Panc1 (cell line): ENCODE data around the gene RPL35.

Experiments
- POLR2AphosphoS5 ChIP-seq: IDR thresholded peaks from 2 replicates; pipeline ENCODE4 v1.6.1; 2012; ENCODE audit warnings: mild to moderate bottlenecking, low read depth, low read length, moderate library complexity
- SIN3A ChIP-seq: IDR thresholded peaks from 2 replicates; pipeline ENCODE4 v1.6.1; 2012; ENCODE audit warnings: low read depth, mild to moderate bottlenecking, low read length, moderate library complexity, borderline replicate concordance; ENCODE audit not compliant: insufficient read depth
- TF ChIP-seq, protein P1 (sequence below): fragments of 450-650 bp; IDR thresholded peaks from 2 replicates; pipeline ENCODE4 v1.5.1; 2017; ENCODE audit warnings: mild to moderate bottlenecking
- TF ChIP-seq, protein P2 (sequence below), 2 experiments: IDR thresholded peaks; 2 replicates each; pipeline ENCODE4 v1.6.1; 2011 to 2012; ENCODE audit warnings: low read depth in 2 of 2, control low read depth in 1 of 2, low read length in 1 of 2, mild to moderate bottlenecking in 1 of 2, moderate library complexity in 1 of 2; ENCODE audit not compliant: insufficient read depth in 1 of 2

DNA sequence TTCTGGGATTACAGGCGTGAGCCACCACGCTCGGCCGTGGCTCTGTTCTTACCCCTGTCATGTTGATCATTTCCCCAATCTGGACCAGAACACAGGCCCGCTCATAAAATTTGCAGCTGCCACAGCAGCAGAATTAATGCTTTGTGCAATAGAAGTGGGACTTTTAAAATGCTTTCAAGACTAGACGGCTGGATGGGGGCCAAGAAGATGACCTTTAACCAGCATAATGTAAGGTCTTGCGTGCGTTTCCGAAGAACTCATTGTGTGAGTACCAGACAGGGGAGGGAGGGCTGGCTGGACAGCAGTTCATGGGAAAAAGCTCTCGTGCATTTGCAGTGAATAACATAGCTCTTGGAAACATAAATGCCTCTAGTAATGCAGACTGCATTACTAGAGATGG is 12.0 kb downstream of the RPL35 start:
- TF ChIP-seq, protein P1, sequence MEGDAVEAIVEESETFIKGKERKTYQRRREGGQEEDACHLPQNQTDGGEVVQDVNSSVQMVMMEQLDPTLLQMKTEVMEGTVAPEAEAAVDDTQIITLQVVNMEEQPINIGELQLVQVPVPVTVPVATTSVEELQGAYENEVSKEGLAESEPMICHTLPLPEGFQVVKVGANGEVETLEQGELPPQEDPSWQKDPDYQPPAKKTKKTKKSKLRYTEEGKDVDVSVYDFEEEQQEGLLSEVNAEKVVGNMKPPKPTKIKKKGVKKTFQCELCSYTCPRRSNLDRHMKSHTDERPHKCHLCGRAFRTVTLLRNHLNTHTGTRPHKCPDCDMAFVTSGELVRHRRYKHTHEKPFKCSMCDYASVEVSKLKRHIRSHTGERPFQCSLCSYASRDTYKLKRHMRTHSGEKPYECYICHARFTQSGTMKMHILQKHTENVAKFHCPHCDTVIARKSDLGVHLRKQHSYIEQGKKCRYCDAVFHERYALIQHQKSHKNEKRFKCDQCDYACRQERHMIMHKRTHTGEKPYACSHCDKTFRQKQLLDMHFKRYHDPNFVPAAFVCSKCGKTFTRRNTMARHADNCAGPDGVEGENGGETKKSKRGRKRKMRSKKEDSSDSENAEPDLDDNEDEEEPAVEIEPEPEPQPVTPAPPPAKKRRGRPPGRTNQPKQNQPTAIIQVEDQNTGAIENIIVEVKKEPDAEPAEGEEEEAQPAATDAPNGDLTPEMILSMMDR = no peak
- TF ChIP-seq, protein P2, sequence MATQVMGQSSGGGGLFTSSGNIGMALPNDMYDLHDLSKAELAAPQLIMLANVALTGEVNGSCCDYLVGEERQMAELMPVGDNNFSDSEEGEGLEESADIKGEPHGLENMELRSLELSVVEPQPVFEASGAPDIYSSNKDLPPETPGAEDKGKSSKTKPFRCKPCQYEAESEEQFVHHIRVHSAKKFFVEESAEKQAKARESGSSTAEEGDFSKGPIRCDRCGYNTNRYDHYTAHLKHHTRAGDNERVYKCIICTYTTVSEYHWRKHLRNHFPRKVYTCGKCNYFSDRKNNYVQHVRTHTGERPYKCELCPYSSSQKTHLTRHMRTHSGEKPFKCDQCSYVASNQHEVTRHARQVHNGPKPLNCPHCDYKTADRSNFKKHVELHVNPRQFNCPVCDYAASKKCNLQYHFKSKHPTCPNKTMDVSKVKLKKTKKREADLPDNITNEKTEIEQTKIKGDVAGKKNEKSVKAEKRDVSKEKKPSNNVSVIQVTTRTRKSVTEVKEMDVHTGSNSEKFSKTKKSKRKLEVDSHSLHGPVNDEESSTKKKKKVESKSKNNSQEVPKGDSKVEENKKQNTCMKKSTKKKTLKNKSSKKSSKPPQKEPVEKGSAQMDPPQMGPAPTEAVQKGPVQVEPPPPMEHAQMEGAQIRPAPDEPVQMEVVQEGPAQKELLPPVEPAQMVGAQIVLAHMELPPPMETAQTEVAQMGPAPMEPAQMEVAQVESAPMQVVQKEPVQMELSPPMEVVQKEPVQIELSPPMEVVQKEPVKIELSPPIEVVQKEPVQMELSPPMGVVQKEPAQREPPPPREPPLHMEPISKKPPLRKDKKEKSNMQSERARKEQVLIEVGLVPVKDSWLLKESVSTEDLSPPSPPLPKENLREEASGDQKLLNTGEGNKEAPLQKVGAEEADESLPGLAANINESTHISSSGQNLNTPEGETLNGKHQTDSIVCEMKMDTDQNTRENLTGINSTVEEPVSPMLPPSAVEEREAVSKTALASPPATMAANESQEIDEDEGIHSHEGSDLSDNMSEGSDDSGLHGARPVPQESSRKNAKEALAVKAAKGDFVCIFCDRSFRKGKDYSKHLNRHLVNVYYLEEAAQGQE (IDR thresholded peaks at IDR 0.05; ENCODE audit: insufficient read depth in 1 of 2, low read depth in 2 of 2, low read length in 1 of 2) = no peak
- TF ChIP-seq POLR2AphosphoS5 (no peak), SIN3A (no peak)
